GM12801 (cell line): ENCODE data around the gene C2.

Source experiments
- TF ChIP-seq, protein P1 (sequence below): IDR thresholded peaks from one replicate; pipeline ENCODE4 v1.5.1; 2011; ENCODE audit warnings: control low read depth; ENCODE audit not compliant: insufficient read length; ENCODE audit errors: extremely low read depth

Gene C2

DNA sequence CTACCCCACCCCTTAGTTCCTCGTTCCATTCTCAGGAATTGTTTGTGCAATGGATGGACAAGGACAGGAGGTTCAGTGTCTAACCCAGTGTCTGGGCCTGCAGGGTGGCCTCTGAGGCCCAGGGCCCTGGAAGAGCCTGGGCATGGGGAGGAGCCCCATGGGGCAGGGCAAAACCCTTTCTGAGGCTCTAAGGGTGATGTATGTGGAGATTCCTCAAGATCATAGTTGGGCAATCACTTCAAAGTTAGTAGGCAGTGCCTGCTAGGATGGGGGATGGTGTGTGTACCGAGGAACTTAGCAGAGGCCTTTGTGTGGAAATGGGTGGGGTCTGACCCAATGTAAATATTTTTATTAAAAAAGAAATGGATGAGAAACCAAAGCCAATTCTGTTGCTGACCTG is 6.7 kb upstream of the C2 start:
- TF ChIP-seq, protein P1, sequence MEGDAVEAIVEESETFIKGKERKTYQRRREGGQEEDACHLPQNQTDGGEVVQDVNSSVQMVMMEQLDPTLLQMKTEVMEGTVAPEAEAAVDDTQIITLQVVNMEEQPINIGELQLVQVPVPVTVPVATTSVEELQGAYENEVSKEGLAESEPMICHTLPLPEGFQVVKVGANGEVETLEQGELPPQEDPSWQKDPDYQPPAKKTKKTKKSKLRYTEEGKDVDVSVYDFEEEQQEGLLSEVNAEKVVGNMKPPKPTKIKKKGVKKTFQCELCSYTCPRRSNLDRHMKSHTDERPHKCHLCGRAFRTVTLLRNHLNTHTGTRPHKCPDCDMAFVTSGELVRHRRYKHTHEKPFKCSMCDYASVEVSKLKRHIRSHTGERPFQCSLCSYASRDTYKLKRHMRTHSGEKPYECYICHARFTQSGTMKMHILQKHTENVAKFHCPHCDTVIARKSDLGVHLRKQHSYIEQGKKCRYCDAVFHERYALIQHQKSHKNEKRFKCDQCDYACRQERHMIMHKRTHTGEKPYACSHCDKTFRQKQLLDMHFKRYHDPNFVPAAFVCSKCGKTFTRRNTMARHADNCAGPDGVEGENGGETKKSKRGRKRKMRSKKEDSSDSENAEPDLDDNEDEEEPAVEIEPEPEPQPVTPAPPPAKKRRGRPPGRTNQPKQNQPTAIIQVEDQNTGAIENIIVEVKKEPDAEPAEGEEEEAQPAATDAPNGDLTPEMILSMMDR: no peak

DNA sequence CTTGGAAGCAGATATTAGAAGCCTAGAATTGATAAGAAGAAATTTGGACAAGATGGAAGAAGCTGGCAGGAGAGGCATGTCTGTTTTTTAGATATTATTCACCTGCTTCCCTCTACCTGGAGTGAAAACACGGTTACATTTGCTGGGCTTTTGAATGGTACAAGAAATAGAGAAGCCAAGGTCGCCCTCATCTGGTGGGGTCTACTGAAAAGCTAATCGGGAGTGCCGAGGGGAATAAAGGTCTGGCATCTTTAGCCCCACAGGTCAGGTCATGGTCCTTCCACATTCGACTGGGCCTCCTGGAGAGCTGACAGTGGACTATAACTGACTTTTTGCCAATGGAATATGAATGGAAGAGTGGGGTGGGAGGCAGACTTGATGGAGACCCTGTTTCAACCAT is 4.6 kb upstream of the C2 start:
- TF ChIP-seq, protein P1: no peak

DNA sequence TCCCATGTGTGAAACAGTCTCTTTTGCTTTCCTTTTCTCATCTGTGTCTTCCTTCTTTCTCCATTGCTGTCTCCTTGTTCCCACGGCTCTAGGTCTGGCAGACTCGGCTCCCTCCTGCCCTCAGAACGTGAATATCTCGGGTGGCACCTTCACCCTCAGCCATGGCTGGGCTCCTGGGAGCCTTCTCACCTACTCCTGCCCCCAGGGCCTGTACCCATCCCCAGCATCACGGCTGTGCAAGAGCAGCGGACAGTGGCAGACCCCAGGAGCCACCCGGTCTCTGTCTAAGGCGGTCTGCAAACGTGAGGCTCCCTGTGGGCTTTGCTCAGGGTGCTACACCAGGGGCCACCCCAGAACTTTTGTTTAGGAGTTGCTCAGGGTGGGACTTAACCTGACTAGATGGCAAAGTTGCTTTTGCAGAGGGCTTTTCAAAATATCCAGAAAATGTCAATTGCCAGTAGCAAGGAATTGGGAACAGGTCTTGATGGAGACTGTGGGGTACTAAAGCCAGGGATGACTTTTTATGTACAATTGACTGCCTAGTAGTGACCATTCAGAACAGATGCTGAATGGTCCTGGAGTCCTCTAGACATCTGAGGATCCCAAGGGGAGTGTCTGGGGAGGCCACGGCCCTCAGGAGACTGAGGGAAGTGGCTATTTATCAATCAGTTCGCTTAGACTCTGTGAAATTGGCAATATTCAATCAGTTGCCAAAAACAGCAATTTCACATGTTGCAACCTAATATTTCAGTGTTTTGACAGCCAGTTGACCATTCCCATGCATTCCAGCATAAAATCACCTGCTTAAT is 550 bp downstream of the C2 start:
- TF ChIP-seq, protein P1: no peak

DNA sequence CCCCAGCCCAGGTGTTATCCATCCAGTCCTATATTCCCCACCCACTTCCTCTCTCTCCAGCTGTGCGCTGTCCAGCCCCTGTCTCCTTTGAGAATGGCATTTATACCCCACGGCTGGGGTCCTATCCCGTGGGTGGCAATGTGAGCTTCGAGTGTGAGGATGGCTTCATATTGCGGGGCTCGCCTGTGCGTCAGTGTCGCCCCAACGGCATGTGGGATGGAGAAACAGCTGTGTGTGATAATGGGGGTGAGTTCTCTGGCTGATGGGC is 1.1 kb downstream of the C2 start:
- TF ChIP-seq, protein P1: no peak

DNA sequence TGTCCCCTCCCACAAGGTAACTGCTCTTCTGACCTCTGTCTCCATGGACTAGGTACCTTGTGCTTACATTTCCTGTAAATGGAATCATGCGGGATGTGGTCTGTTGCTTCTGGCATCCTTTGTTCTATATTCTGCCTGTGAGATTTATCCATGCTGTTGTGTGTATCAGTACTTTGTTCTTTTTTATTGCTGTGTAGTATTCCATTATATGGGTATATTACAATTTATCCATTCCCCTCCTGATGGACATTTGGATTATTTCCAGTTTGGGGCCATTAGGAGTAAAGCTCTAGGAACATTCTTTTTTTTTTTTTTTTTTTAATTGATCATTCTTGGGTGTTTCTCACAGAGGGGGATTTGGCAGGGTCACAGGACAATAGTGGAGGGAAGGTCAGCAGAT is 3.4 kb downstream of the C2 start:
- TF ChIP-seq, protein P1: no peak

DNA sequence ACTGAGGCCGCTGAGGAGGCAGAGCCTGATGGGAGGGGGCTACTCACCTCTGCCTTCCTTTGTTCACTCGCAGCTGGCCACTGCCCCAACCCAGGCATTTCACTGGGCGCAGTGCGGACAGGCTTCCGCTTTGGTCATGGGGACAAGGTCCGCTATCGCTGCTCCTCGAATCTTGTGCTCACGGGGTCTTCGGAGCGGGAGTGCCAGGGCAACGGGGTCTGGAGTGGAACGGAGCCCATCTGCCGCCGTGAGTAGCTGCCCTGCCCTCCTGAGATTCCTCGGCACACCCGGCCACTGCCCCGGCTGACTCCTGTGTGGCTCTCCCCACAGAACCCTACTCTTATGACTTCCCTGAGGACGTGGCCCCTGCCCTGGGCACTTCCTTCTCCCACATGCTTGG is 6.0 kb downstream of the C2 start:
- TF ChIP-seq, protein P1: no peak

DNA sequence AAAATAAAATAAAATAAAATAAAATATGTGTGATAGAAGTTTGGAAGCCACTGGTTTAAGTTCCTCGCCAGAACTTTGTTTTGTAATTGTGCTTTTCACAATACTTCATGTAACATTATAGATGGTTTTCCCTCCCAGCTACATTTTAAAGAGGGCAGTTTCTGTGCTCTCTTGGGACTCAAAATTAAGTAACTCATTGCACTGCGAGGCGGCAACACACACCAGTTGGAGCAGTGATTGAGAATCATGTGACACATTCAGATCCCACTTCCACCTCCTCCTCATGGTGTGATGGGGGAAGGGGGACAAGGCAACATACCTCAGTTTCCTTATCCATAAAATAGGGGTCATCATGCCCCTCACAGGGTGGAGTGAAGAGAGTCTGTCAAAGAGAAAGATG is 7.5 kb downstream of the C2 start:
- TF ChIP-seq, protein P1: no peak
